Mucosa of descending colon (tissue), 3 donors: Measurements from ENCODE around the gene BASP1. TPM values are rescaled to one million over a fixed set of nuclear protein-coding genes. Genes with fewer than 3 reads are reported as not detected.

Experiments used
- ATAC-seq: fragments of 200-7000 bp; cut with Tn5 transposase; one replicate; pipeline ENCODE4 v1.9.1; 2020; ENCODE audit warnings: mild to moderate bottlenecking, moderate library complexity
- DNase-seq, 3 donors: peaks; one replicate each; pipeline ENCODE4 v3.0.0-alpha.2; 2020
- H3K36me3 ChIP-seq: fragments of 200-600 bp; one replicate; pipeline ENCODE4 v1.8.0; 2021; ENCODE audit warnings: low read depth, mild to moderate bottlenecking
- H3K4me1 ChIP-seq: fragments of 200-600 bp; one replicate; pipeline ENCODE4 v1.8.0; 2021; ENCODE audit warnings: low read depth, mild to moderate bottlenecking
- H3K4me3 ChIP-seq: fragments of 200-600 bp; one replicate; pipeline ENCODE4 v1.8.0; 2021; ENCODE audit warnings: mild to moderate bottlenecking
- H3K9me3 ChIP-seq: fragments of 200-600 bp; one replicate; pipeline ENCODE4 v1.8.0; 2021; ENCODE audit warnings: mild to moderate bottlenecking
- intact Hi-C, 2 donors: fragments of 100-400 bp; cut with DNase I in 1 of 2; cut with micrococcal nuclease in 1 of 2; formaldehyde crosslinking; loops; one replicate each; pipeline versions ENCODE4 v1.11.0 to v1.11.1; 2022; cut with DNase I, micrococcal nuclease
- total RNA-seq, 3 donors: library from RNA; stranded (reverse); fragmentation: NEBNext Ultra II Directional in 2 of 3; extraction: Animal tissue kit (Norgen Biotek cat#: 25700) in 2 of 3; gene quantifications; one replicate each; pipeline versions ENCODE4 v1.2.1 to v1.2.4, GENCODE V29; 2021 to 2023
- TF ChIP-seq, protein P1 (sequence below): fragments of 200-600 bp; IDR thresholded peaks from one replicate; pipeline ENCODE4 v1.8.0; 2022; ENCODE audit warnings: antibody characterized with exemption, mild to moderate bottlenecking
- donor health status: DM: no; HTN: no; CAD: no; lungs with moderate emphysema.
- donor health status: DM: no; HTN: no; CAD: no.
- donor health status: DM: no; HTN: yes; CAD: no.

Gene BASP1
- total RNA-seq, 3 donors from 2014 or later: 3.6 to 10.6 (median 8.6) TPM

DNA sequence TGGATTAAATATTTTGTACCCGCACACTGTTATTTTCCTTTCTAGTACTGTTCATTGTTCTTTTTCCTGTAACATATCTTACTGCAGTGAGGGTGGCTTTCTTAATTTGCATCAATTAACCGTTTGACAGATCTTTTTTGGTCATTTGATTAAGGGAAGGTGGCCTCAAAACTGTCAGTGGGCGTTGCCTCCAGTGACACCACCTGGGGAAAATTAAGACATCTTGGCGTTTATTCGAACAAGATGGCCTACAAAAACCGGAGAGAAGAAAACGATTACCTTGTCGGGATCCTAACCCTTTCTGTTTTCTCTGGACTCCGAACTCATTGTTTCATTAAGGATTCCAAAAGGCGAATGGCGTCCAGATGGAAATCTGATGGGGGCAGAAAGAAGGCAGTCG lies 2.0 kb downstream of the BASP1 start:
- DNase-seq (no peak), ATAC-seq (no peak)
- H3K9me3 ChIP-seq: no peaks in the 10 kb centered on the region
- H3K4me3 ChIP-seq: no peak overlapping the region
- intact Hi-C loops: loop anchor here in 1 of 2 donors (10.0 kb wide), 1 partner anchor 1095 kb away; no protein-coding TSS in a partner anchor
- TF ChIP-seq, protein P1, sequence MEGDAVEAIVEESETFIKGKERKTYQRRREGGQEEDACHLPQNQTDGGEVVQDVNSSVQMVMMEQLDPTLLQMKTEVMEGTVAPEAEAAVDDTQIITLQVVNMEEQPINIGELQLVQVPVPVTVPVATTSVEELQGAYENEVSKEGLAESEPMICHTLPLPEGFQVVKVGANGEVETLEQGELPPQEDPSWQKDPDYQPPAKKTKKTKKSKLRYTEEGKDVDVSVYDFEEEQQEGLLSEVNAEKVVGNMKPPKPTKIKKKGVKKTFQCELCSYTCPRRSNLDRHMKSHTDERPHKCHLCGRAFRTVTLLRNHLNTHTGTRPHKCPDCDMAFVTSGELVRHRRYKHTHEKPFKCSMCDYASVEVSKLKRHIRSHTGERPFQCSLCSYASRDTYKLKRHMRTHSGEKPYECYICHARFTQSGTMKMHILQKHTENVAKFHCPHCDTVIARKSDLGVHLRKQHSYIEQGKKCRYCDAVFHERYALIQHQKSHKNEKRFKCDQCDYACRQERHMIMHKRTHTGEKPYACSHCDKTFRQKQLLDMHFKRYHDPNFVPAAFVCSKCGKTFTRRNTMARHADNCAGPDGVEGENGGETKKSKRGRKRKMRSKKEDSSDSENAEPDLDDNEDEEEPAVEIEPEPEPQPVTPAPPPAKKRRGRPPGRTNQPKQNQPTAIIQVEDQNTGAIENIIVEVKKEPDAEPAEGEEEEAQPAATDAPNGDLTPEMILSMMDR: no peak
- no peaks in the 10 kb centered on the region for H3K36me3 ChIP-seq
- H3K4me1 ChIP-seq: peaks cover 9% of the 10 kb centered on the region

DNA sequence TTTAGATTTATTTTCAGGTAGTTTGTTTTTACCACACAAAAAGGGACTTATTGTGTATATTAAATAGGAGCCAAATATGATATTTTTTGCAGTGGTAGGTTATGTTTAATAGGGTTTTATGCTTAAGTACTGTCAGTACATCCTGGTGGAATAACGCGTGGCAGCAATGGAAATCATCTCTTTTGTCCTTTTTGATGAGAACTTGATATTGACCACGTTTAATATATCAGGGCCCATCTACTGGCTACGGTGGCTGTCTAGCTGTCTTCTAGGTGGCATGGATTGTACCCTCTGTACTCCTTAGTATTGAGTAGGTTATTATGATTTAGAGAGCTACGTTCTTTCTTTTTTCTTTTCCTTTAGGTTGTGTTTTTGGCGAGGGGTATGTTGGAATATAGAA lies 2.6 kb downstream of the BASP1 start:
- TF ChIP-seq, protein P1: no peak
- intact Hi-C loops: loop anchor here in 1 of 2 donors (10.0 kb wide), 1 partner anchor 1095 kb away; no protein-coding TSS in a partner anchor
- ATAC-seq (no peak), DNase-seq (no peak)
- Histone ChIP-seq H3K9me3 (no peaks in the 10 kb centered on the region), H3K4me3 (no peak overlapping the region), H3K36me3 (no peaks in the 10 kb centered on the region), H3K4me1 (peaks cover 9% of the 10 kb centered on the region)

DNA sequence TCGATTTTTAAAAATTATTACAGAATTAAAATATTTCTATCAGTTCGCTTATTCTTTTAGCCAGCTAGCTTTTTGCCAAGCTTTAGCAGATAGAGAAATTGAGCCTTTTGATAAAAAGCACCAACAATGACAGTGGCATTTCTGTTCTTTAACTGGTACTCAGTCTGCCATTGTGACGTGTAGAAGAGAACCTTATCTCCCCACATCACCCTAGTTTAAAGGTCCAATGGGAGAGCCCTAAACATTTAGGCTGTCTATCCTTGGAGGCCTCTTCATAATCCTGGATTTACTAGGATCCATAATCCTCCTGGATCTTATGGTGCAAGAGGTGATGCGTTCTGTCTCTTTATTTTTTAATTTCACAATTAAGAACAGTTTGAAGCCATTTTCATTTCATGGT lies 3.0 kb downstream of the BASP1 start:
- Histone ChIP-seq H3K4me1 (peaks cover 9% of the 10 kb centered on the region), H3K9me3 (no peaks in the 10 kb centered on the region), H3K4me3 (no peak overlapping the region), H3K36me3 (no peaks in the 10 kb centered on the region)
- intact Hi-C loops: no loop called here
- ATAC-seq (no peak), DNase-seq (no peak)
- TF ChIP-seq, protein P1: no peak

DNA sequence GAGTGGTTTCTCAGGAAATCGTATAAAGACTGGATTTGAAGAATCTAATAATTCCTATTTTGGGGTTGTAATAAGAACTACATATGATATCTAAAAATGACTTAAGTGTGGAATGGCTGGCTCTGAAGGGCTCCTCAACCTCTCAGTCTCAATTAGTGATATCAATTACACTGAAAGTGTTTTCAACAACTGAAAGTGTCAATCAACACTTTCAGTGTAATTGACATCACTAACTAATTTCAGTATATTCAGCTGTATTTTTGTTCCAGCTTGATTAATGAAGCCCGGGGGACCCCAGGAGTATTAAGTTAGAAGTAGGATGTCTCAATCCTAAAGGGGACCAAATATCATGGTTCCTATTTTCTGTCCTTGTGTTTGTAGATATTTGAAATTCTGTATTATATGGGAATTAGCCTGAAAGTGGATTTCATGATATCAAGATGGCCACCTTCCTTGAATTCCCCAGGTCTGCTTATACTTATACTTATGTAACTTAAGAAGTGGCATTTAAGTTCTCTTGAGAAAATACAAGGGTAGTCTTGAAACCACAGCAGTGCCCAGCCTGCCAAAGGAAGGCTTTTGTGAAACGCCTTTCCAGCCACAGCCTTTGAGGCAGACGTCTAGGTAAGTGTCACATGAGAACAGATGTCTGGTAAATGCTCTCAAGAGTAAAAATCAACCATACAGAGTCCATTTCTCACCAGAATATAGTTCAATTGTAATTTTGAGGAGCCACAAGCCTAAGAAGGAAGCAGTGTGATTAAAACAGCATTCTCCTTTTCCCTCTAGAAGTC lies 4.6 kb downstream of the BASP1 start:
- H3K9me3 ChIP-seq: no peaks in the 10 kb centered on the region
- TF ChIP-seq, protein P1: no peak
- intact Hi-C loops: no loop called here
- no peak for ATAC-seq
- H3K4me1 ChIP-seq: peaks cover 4% of the 10 kb centered on the region
- no peaks in the 10 kb centered on the region for H3K36me3 ChIP-seq
- DNase-seq: no peak
- H3K4me3 ChIP-seq: no peak overlapping the region

DNA sequence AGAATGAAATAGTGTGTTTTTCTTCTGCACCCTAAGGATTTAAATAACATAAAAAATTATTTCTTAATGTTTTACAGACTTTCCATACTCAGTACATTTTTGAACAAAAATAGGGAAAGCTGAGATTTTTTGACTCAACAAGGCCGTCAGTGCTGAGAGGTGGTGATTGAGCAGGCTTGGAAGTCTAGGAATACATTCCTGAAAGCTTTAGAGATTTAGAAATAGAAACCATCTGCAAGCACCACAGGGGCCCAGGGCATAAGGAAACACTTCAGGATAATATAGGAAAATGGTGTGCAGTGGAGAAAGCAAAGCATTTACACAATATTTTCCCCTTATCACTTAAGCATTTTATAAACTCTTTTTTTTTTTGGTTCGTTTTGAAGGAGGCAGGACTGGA lies 5.2 kb downstream of the BASP1 start:
- Histone ChIP-seq H3K9me3 (no peaks in the 10 kb centered on the region), H3K36me3 (no peaks in the 10 kb centered on the region), H3K4me1 (peaks cover 4% of the 10 kb centered on the region), H3K4me3 (no peak overlapping the region)
- ATAC-seq: no peak
- intact Hi-C loops: no loop called here
- DNase-seq: no peak
- TF ChIP-seq, protein P1: no peak
